SK-N-SH (cell line): ENCODE measurements around the gene CDPF1.

Experiments used
- JUND ChIP-seq: IDR thresholded peaks from 2 replicates; pipeline ENCODE4 v1.4.0; 2012
- POLR2AphosphoS5 ChIP-seq: IDR thresholded peaks from 2 replicates; pipeline ENCODE4 v1.6.1; 2012; ENCODE audit warnings: low read depth, low read length
- TF ChIP-seq, protein P1 (sequence below): fragments of 200-600 bp; sonication (generic); IDR thresholded peaks from 2 replicates; pipeline ENCODE4 v1.6.1; 2017; ENCODE audit warnings: antibody characterized with exemption, mild to moderate bottlenecking, moderate library complexity
- TF ChIP-seq, protein P2 (sequence below): IDR thresholded peaks from 2 replicates; pipeline ENCODE4 v1.6.1; 2012; ENCODE audit warnings: mild to moderate bottlenecking, low read depth, low read length, moderate library complexity
- TF ChIP-seq, protein P3 (sequence below): IDR thresholded peaks from 2 replicates; pipeline ENCODE4 v1.4.0; 2012; ENCODE audit warnings: low read depth, borderline replicate concordance
- TF ChIP-seq, protein P4 (sequence below): IDR thresholded peaks from 2 replicates; pipeline ENCODE4; 2012
- TF ChIP-seq, protein P5 (sequence below): IDR thresholded peaks from 2 replicates; pipeline ENCODE4 v1.4.0; 2012; ENCODE audit warnings: low read depth

DNA sequence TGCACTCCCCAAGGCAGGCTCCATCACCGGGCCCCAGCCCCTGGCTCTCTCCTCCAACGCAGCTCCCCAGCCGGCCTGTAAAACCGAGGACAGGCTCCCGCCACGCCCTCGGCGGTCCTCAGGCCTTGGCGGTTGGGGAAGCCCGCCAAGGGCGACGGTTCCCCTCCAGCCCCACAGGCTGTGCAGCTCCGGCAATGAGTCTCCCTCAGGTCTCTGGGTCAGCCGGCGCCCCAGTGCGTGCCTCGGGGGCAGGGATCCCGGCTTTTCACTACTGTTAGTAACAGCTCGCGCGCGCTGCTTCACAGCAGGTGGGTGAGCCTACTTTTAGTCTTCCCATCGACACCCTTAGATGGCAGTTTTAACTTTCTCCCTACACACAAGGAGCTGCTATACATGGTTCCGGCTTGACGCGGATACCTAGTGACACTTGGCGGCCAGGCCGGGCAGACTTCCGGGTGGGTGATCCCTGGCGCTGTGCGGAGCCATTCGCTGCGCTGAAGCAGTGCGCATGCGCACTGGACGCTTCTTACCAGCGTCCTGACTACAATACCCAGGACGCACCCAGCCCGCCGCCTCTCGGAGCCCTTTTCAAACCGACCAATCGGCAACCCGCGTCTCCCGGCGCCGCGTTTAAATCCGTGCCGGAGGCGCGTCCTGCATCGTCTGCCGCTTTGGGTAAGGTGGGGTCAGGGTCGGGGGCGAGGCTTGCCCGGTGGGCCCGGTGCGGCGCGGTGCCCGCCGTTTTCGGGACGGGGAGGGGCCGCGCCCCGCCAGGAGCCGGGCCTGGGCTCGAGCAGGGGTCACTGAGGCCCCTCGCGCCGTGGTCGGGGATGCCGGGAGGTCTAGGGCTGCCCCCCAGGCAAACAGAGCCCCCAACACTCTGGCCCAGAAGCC is 46.4 kb upstream of the CDPF1 start, which contains the start of gene GTSE1:
- TF ChIP-seq, protein P1, sequence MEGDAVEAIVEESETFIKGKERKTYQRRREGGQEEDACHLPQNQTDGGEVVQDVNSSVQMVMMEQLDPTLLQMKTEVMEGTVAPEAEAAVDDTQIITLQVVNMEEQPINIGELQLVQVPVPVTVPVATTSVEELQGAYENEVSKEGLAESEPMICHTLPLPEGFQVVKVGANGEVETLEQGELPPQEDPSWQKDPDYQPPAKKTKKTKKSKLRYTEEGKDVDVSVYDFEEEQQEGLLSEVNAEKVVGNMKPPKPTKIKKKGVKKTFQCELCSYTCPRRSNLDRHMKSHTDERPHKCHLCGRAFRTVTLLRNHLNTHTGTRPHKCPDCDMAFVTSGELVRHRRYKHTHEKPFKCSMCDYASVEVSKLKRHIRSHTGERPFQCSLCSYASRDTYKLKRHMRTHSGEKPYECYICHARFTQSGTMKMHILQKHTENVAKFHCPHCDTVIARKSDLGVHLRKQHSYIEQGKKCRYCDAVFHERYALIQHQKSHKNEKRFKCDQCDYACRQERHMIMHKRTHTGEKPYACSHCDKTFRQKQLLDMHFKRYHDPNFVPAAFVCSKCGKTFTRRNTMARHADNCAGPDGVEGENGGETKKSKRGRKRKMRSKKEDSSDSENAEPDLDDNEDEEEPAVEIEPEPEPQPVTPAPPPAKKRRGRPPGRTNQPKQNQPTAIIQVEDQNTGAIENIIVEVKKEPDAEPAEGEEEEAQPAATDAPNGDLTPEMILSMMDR: peak; percentile 25; the same call in 1 of the 2 replicates
- TF ChIP-seq JUND: no peak
- TF ChIP-seq, protein P2, sequence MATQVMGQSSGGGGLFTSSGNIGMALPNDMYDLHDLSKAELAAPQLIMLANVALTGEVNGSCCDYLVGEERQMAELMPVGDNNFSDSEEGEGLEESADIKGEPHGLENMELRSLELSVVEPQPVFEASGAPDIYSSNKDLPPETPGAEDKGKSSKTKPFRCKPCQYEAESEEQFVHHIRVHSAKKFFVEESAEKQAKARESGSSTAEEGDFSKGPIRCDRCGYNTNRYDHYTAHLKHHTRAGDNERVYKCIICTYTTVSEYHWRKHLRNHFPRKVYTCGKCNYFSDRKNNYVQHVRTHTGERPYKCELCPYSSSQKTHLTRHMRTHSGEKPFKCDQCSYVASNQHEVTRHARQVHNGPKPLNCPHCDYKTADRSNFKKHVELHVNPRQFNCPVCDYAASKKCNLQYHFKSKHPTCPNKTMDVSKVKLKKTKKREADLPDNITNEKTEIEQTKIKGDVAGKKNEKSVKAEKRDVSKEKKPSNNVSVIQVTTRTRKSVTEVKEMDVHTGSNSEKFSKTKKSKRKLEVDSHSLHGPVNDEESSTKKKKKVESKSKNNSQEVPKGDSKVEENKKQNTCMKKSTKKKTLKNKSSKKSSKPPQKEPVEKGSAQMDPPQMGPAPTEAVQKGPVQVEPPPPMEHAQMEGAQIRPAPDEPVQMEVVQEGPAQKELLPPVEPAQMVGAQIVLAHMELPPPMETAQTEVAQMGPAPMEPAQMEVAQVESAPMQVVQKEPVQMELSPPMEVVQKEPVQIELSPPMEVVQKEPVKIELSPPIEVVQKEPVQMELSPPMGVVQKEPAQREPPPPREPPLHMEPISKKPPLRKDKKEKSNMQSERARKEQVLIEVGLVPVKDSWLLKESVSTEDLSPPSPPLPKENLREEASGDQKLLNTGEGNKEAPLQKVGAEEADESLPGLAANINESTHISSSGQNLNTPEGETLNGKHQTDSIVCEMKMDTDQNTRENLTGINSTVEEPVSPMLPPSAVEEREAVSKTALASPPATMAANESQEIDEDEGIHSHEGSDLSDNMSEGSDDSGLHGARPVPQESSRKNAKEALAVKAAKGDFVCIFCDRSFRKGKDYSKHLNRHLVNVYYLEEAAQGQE: no peak
- peak; percentile 82 for TF ChIP-seq POLR2AphosphoS5
- TF ChIP-seq, protein P3, sequence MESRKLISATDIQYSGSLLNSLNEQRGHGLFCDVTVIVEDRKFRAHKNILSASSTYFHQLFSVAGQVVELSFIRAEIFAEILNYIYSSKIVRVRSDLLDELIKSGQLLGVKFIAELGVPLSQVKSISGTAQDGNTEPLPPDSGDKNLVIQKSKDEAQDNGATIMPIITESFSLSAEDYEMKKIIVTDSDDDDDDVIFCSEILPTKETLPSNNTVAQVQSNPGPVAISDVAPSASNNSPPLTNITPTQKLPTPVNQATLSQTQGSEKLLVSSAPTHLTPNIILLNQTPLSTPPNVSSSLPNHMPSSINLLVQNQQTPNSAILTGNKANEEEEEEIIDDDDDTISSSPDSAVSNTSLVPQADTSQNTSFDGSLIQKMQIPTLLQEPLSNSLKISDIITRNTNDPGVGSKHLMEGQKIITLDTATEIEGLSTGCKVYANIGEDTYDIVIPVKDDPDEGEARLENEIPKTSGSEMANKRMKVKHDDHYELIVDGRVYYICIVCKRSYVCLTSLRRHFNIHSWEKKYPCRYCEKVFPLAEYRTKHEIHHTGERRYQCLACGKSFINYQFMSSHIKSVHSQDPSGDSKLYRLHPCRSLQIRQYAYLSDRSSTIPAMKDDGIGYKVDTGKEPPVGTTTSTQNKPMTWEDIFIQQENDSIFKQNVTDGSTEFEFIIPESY: no peak
- TF ChIP-seq, protein P4, sequence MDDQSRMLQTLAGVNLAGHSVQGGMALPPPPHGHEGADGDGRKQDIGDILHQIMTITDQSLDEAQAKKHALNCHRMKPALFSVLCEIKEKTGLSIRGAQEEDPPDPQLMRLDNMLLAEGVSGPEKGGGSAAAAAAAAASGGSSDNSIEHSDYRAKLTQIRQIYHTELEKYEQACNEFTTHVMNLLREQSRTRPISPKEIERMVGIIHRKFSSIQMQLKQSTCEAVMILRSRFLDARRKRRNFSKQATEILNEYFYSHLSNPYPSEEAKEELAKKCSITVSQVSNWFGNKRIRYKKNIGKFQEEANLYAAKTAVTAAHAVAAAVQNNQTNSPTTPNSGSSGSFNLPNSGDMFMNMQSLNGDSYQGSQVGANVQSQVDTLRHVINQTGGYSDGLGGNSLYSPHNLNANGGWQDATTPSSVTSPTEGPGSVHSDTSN: no peak
- TF ChIP-seq, protein P5, sequence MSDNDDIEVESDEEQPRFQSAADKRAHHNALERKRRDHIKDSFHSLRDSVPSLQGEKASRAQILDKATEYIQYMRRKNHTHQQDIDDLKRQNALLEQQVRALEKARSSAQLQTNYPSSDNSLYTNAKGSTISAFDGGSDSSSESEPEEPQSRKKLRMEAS: peak; percentile 45
